Endothelial cell of umbilical vein (primary cell): ENCODE results near the gene CYP3A5. TPM values are rescaled to one million over a fixed set of nuclear protein-coding genes. Genes with fewer than 3 reads are reported as not detected.

Source experiments
- BruUV-seq: library from RNA; stranded (reverse); fragments of 400-500 nt; replicated peaks from 2 replicates; lab custom pipeline; 2021; lab: Mats Ljungman, UMichigan
- CTCF ChIA-PET: fragments of 300-600, 350-600 bp; sonication (Branson Sonifier 250); formaldehyde crosslinking; loops from one replicate; lab custom pipeline; 2021; ENCODE audit warnings: antibody characterized with exemption, inconsistent platforms; lab: Charles Lee
- POLR2A ChIA-PET: fragments of 300-600, 350-600 bp; sonication (Branson Sonifier 250); formaldehyde crosslinking; loops from one replicate; lab custom pipeline; 2021; ENCODE audit warnings: antibody characterized with exemption, inconsistent platforms; lab: Charles Lee
- DNase-seq: peaks from one replicate; pipeline ENCODE4 v3.0.0-alpha.2; 2011; ENCODE audit warnings: low read depth, low spot score
- FAIRE-seq: peaks from 2 replicates; lab custom pipeline; 2011; peaks lifted over from hg19 to GRCh38; lab: Jason Lieb, UNC
- H2AFZ ChIP-seq: 2 replicates; pipeline ENCODE4 v1.6.0; 2012; ENCODE audit warnings: low read depth, low read length, control low read depth, inconsistent platforms
- H3K27ac ChIP-seq: 2 replicates; pipeline ENCODE4 v1.5.1; 2011; ENCODE audit warnings: low read depth, mild to moderate bottlenecking, control low read depth, low read length, moderate library complexity; ENCODE audit not compliant: insufficient read depth
- H3K27me3 ChIP-seq, 2 experiments: 2 replicates each; pipeline versions ENCODE4 v1.6.0 to v1.6.1; 2011; ENCODE audit warnings: low read length in 2 of 2, mixed read lengths in 1 of 2; ENCODE audit not compliant: control insufficient read depth in 2 of 2, insufficient read depth in 2 of 2
- H3K36me3 ChIP-seq, 2 experiments: 2 replicates in 1 of 2; 3 replicates in 1 of 2; pipeline ENCODE4 v1.5.1; 2011; ENCODE audit warnings: low read length in 2 of 2, mild to moderate bottlenecking in 1 of 2, moderate library complexity in 1 of 2; ENCODE audit not compliant: control insufficient read depth in 2 of 2, insufficient read depth in 2 of 2; ENCODE audit errors: extremely low read depth in 1 of 2
- H3K4me1 ChIP-seq: 3 replicates; pipeline ENCODE4 v1.5.1; 2011; ENCODE audit warnings: mild to moderate bottlenecking, low read length; ENCODE audit not compliant: control insufficient read depth, insufficient read depth; ENCODE audit errors: extremely low read depth
- H3K4me2 ChIP-seq: 2 replicates; pipeline ENCODE4 v1.6.1; 2011; ENCODE audit warnings: low read length, control low read depth, mixed read lengths; ENCODE audit not compliant: insufficient read depth
- H3K4me3 ChIP-seq, 3 experiments: fragments of 200-600 bp in 1 of 3; sonication (generic), shearing (Covaris generic) in 1 of 3; replicated peaks in 1 of 3; 2 replicates each; pipeline ENCODE4 v1.5.1; 2011 to 2016; ENCODE audit warnings: control low read depth in 3 of 3, low read length in 3 of 3, mild to moderate bottlenecking in 2 of 3, inconsistent platforms in 1 of 3, low read depth in 1 of 3, moderate library complexity in 1 of 3; ENCODE audit not compliant: insufficient read depth in 1 of 3
- H3K79me2 ChIP-seq: 2 replicates; pipeline ENCODE4 v1.6.0; 2012; ENCODE audit warnings: low read length, inconsistent platforms; ENCODE audit not compliant: control insufficient read depth, insufficient read depth
- H3K9ac ChIP-seq: replicated peaks from 2 replicates; pipeline ENCODE3; 2011; ENCODE audit warnings: low read length, control low read depth; ENCODE audit not compliant: insufficient read depth; ENCODE audit errors: extremely low read depth
- H3K9me1 ChIP-seq: replicated peaks from 3 replicates; pipeline ENCODE4 v1.6.0; 2011; ENCODE audit warnings: mild to moderate bottlenecking, low read length; ENCODE audit not compliant: control insufficient read depth, insufficient read depth; ENCODE audit errors: extremely low read depth
- H3K9me3 ChIP-seq: replicated peaks from 2 replicates; pipeline ENCODE4 v1.5.1; 2012; ENCODE audit warnings: low read length, inconsistent platforms; ENCODE audit not compliant: control insufficient read depth, insufficient read depth
- H4K20me1 ChIP-seq: replicated peaks from 2 replicates; pipeline ENCODE3; 2011; ENCODE audit warnings: mild to moderate bottlenecking, low read length; ENCODE audit not compliant: control insufficient read depth, insufficient read depth; ENCODE audit errors: extremely low read depth
- CTCF ChIP-seq, 2 donors: IDR thresholded peaks; 1 replicate in 1 of 2; 2 replicates in 1 of 2; pipeline ENCODE4 v1.5.1; 2011; ENCODE audit warnings: low read length in 2 of 2, mild to moderate bottlenecking in 2 of 2, moderate library complexity in 2 of 2, control low read depth in 1 of 2, inconsistent platforms in 1 of 2, low read depth in 1 of 2; ENCODE audit not compliant: insufficient read depth in 1 of 2; ENCODE audit errors: extremely low read depth in 1 of 2
- EZH2 ChIP-seq: IDR thresholded peaks from 2 replicates; pipeline ENCODE4 v1.6.1; 2012; ENCODE audit warnings: borderline replicate concordance, low read depth, mild to moderate bottlenecking, moderate library complexity, low read length, inconsistent platforms; ENCODE audit not compliant: severe bottlenecking
- FOS ChIP-seq: IDR thresholded peaks from 2 replicates; pipeline ENCODE4 v1.6.1; 2011; ENCODE audit warnings: mild to moderate bottlenecking, low read length, moderate library complexity, borderline replicate concordance; ENCODE audit not compliant: insufficient read depth
- GATA2 ChIP-seq: IDR thresholded peaks from 2 replicates; pipeline ENCODE4 v1.7.0; 2011; ENCODE audit warnings: low read depth, mild to moderate bottlenecking, moderate library complexity, mixed read lengths, low read length; ENCODE audit not compliant: insufficient read length, insufficient read depth
- JUN ChIP-seq: IDR thresholded peaks from 2 replicates; pipeline ENCODE4 v1.6.1; 2011; ENCODE audit warnings: borderline replicate concordance, low read depth; ENCODE audit not compliant: insufficient read length, insufficient read depth
- MYC ChIP-seq: IDR thresholded peaks from one replicate; pipeline ENCODE4 v1.6.1; 2011; ENCODE audit warnings: mild to moderate bottlenecking, low read depth, low read length
- POLR2A ChIP-seq: IDR thresholded peaks from 2 replicates; pipeline ENCODE4 v1.6.1; 2012; ENCODE audit warnings: low read depth, mild to moderate bottlenecking, control low read depth, low read length
- POLR2AphosphoS5 ChIP-seq: IDR thresholded peaks from 2 replicates; pipeline ENCODE4 v1.6.1; 2012; ENCODE audit warnings: low read depth, mild to moderate bottlenecking, control low read depth, low read length, moderate library complexity; ENCODE audit not compliant: insufficient read depth
- dilution Hi-C: fragments of 300-500 bp; cut with MboI; formaldehyde crosslinking; loops from one replicate; pipeline ENCODE4 v1.15.0; 2019; ENCODE audit warnings: low sequenced_read_pairs; ENCODE audit not compliant: extremely low pct_ligation_motif_present
- intact Hi-C: fragments of 100-400 bp; cut with micrococcal nuclease; formaldehyde crosslinking; loops from one replicate; pipeline ENCODE4 v1.10.0; 2022
- polyA plus RNA-seq, 4 experiments: library from polyadenylated mRNA; depleted of rRNA in 3 of 4; stranded (reverse) in 3 of 4; unstranded in 1 of 4; fragments of >200 nt; gene quantifications; 2 replicates each; pipeline versions ENCODE4 v1.2.1 to v1.2.3, GENCODE V29; 2011 to 2012; ENCODE audit warnings: missing spikeins in 1 of 4
- total RNA-seq: library from RNA; stranded (reverse); gene quantifications from 2 replicates; pipeline ENCODE4 v1.2.3, GENCODE V29; 2021
- TF ChIP-seq, protein P1 (sequence below): IDR thresholded peaks from 2 replicates; pipeline ENCODE4 v1.6.1; 2011; ENCODE audit not compliant: insufficient read depth, insufficient read length

CYP3A5 gene
- total and polyA plus RNA-seq, 2 donors (not counting 3 experiments of a cell fraction or from before 2014, with no cell fraction given), result not detected

- H2AFZ ChIP-seq, result no peak overlapping the region
- H3K36me3 ChIP-seq, result peaks cover 18 to 56% of the 10 kb centered on the region in 2 experiments
- intact Hi-C loops, result no loop called here
- ChIA-PET CTCF (no interaction called here), POLR2A (no interaction called here)
- H3K4me1 ChIP-seq, result peaks cover 9% of the 10 kb centered on the region
- H3K4me2 ChIP-seq, result no peak overlapping the region
- no peak for DNase-seq
- TF ChIP-seq POLR2AphosphoS5 (no peak), JUN (no peak), POLR2A (no peak), EZH2 (no peak), MYC (no peak), GATA2 (no peak), CTCF (IDR thresholded peaks at IDR 0.05; ENCODE audit: extremely low read depth in 1 of 2, insufficient read depth in 1 of 2, low read depth in 1 of 2, low read length in 2 of 2) (no peak), FOS (no peak)
- TF ChIP-seq, protein P1, sequence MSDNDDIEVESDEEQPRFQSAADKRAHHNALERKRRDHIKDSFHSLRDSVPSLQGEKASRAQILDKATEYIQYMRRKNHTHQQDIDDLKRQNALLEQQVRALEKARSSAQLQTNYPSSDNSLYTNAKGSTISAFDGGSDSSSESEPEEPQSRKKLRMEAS, result no peak
- no peak overlapping the region for H3K9ac ChIP-seq
- no peaks in the 10 kb centered on the region for H4K20me1 ChIP-seq
- H3K9me1 ChIP-seq, result no peaks in the 10 kb centered on the region
- no peak overlapping the region for H3K4me3 ChIP-seq
- H3K79me2 ChIP-seq, result peaks cover 10% of the 10 kb centered on the region
- H3K9me3 ChIP-seq, result no peaks in the 10 kb centered on the region
- dilution Hi-C loops, result no loop called here
- FAIRE-seq, result no peak
- no peak overlapping the region for H3K27ac ChIP-seq
- H3K27me3 ChIP-seq, result no peaks in the 10 kb centered on the region
- BruUV-seq, result no TSS peak
Observed at GRCh38 chr7:99621271-99621670, 58.5 kb downstream of the CYP3A5 start.
